Cardiac fibroblast (primary cell): ENCODE results near the gene HIVEP1.
A peak's percentile ranks its signal among the peaks of the same experiment; 100 is the strongest.

Experiments used
- DNase-seq, 2 donors: peaks; one replicate each; pipeline versions ENCODE4 v3.0.0 to v3.0.0-alpha.2; 2010; ENCODE audit warnings: low read depth in 2 of 2
- H3K4me3 ChIP-seq, 2 donors: replicated peaks in 1 of 2; 1 replicate in 1 of 2; 2 replicates in 1 of 2; pipeline ENCODE4 v1.5.1; 2011; ENCODE audit warnings: low read depth in 2 of 2, low read length in 2 of 2, mild to moderate bottlenecking in 2 of 2, moderate library complexity in 1 of 2
- TF ChIP-seq, protein P1 (sequence below): IDR thresholded peaks from one replicate; pipeline ENCODE4 v1.5.1; 2011; ENCODE audit warnings: low read depth, mild to moderate bottlenecking, low read length, inconsistent platforms

Gene HIVEP1

DNA sequence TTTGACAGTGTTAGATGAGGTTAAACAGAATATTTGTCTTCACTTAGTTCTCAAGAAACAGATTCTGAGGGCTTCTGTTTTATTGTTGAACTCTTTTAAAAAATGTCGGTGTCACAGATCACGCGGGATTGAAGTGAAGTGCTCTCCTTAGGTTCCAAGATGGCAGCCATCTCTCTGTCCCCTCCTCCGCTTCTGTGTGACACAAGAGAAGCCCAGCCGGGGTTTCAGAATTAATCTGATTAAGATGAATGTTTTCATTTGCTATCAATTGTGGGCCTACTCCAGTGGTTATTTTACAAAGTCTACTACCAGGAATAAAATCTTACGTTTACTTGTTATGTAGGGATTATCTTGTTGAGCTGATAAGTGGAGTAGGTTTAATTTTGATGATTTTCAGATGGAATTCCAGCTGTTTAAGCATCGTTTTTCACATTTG is 10.9 kb downstream of the HIVEP1 start:
- no peak overlapping the region for H3K4me3 ChIP-seq
- DNase-seq, result no peak
- TF ChIP-seq, protein P1, sequence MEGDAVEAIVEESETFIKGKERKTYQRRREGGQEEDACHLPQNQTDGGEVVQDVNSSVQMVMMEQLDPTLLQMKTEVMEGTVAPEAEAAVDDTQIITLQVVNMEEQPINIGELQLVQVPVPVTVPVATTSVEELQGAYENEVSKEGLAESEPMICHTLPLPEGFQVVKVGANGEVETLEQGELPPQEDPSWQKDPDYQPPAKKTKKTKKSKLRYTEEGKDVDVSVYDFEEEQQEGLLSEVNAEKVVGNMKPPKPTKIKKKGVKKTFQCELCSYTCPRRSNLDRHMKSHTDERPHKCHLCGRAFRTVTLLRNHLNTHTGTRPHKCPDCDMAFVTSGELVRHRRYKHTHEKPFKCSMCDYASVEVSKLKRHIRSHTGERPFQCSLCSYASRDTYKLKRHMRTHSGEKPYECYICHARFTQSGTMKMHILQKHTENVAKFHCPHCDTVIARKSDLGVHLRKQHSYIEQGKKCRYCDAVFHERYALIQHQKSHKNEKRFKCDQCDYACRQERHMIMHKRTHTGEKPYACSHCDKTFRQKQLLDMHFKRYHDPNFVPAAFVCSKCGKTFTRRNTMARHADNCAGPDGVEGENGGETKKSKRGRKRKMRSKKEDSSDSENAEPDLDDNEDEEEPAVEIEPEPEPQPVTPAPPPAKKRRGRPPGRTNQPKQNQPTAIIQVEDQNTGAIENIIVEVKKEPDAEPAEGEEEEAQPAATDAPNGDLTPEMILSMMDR, result no peak

DNA sequence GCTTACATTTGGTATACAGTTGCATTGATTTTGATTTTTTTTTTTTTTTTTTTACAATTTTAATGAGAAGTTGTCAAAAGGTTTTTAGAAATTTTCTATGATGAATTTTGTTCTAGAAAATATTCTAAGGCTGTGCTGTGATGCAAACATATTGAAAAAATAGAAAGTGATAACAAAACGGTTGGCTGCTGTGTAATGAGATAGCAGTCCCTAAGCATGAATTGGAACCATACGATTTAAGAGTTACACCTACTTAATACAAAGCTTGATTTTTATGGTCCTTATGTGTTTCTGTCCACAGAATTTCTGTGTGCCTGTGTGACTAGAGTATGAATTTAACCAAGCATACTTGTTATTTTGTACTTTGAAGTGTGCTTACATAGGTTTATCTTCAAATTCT is 12.1 kb downstream of the HIVEP1 start:
- DNase-seq, result no peak
- TF ChIP-seq, protein P1, result no peak
- H3K4me3 ChIP-seq, result no peak overlapping the region

DNA sequence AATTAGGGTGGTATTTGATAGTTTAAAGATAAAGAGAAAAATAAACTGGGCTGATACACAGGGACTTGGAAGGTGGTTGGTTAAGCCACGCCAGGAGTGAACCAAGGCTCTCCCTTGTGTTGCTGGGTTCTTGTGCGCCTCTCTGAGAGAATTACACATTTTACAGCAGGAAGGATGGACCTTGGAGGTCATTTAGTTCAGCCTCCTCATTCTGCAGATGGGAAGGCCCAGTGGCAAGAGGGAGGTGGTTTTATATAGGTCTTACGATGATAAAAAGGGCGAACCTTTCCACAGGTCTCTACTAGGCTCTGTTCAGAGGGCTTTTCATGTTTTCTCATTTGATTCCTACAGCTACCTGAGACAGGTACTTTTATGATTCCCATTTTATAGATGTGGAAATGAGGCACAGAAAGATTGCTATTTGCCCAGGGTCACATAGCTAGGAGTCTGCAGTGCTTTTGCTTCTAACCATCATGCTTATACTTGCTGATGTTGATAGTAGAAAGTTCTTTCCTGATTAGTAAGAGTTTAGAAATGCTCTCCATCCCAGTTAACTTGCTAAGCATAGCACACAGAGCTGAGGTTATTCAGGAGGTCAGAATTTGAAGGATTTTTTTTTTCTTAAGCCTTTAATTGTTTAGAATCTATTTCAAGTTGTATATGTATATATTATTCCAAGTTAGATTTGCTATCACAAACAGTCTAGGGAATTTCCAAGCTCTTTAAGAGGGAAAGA is 12.8 kb downstream of the HIVEP1 start:
- TF ChIP-seq, protein P1, result no peak
- peak; percentile 49 to 57 for DNase-seq
- no peak overlapping the region for H3K4me3 ChIP-seq

DNA sequence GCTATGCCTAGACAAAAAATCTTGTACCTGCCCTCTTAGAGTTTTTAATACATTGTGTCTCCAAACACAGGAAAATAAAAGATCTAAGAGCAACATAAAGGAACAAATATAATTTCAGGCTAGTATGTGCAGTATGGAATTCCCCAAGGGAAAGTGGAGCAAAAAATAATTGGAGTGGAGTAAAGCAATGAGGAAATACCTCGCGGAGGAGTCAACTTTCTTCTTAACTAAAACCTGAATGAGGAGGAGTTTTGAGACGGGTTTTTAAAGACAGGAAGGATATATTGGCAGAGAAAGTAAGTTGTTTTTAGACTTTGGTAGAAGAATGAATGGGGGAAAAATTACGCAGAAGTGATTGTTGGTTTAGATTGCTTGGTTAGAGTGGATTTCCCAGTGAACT is 14.0 kb downstream of the HIVEP1 start:
- H3K4me3 ChIP-seq, result no peak overlapping the region
- TF ChIP-seq, protein P1, result no peak
- peak; percentile 33 to 56 for DNase-seq

DNA sequence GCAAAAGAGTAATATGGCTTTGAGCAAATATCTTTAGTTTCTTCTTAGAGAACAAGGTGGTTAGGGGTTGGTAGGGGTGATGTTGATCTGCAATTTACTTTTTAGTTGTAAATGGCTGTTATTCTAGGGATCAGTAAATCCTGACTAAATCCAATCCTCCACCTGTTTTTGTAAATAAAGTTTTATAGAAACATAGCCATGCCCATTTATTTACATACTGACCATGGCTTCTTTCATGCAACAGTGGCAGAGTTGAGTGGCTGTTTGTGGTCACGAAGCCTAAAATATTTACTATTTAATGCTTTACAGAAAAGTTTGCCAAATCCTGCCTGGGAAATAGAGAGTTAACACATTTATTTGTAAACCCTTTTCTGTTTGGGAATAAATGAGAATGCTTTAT is 14.7 kb downstream of the HIVEP1 start:
- TF ChIP-seq, protein P1, result no peak
- no peak for DNase-seq
- no peak overlapping the region for H3K4me3 ChIP-seq

DNA sequence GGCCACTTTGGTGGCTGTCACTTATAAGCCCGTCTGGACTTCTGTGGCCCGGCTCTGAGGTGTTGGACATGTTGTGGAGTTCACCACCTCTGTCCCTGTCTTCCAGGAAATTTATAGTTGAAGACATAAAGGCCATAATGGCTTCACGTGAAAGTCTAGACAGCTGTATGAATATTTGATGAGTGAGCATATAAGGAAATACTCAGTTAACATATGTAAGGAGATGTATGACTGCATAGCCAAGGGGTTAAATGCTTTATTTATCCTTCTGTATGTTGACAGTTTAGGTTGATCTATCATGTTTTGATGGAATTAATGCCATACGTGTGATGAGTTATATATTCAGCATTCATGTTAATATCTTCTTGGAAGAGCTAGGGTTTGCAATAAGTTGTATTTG is 16.1 kb downstream of the HIVEP1 start:
- TF ChIP-seq, protein P1, result no peak
- no peak for DNase-seq
- H3K4me3 ChIP-seq, result no peak overlapping the region
